NCI-H1105 (cell line): Measurements from ENCODE around the gene SMIM7.
A peak's percentile ranks its signal among the peaks of the same experiment; 100 is the strongest.

Source experiments
- DNase-seq: peaks from one replicate; lab custom pipeline; 2025; lab: John Stamatoyannopoulos, UW

SMIM7 gene

GRCh38 chr19:16621165-16621800 lies 38.7 kb downstream of the SMIM7 start:
- no peak for DNase-seq

GRCh38 chr19:16620584-16620983 lies 39.4 kb downstream of the SMIM7 start:
- DNase-seq = no peak

- DNase-seq = no peak
Observed at GRCh38 chr19:16620018-16620417, 39.9 kb downstream of the SMIM7 start.

GRCh38 chr19:16619457-16619856 lies 40.5 kb downstream of the SMIM7 start:
- DNase-seq = no peak

GRCh38 chr19:16618248-16618647 lies 41.7 kb downstream of the SMIM7 start:
- no peak for DNase-seq

GRCh38 chr19:16615808-16616207 lies 44.1 kb downstream of the SMIM7 start:
- DNase-seq = no peak

GRCh38 chr19:16614941-16615340 lies 45.0 kb downstream of the SMIM7 start:
- DNase-seq = no peak

- no peak for DNase-seq
Observed at GRCh38 chr19:16613841-16614240, 46.1 kb downstream of the SMIM7 start.

GRCh38 chr19:16612636-16613035 lies 47.3 kb downstream of the SMIM7 start:
- no peak for DNase-seq

- no peak for DNase-seq
Observed at GRCh38 chr19:16611121-16611520, 48.8 kb downstream of the SMIM7 start.

- DNase-seq = no peak
Observed at GRCh38 chr19:16609511-16610200, 50.3 kb downstream of the SMIM7 start.

- DNase-seq = no peak
Observed at GRCh38 chr19:16608290-16608739, 51.6 kb downstream of the SMIM7 start.

GRCh38 chr19:16607819-16608218 lies 52.1 kb downstream of the SMIM7 start:
- DNase-seq = no peak

GRCh38 chr19:16605553-16605994 lies 54.4 kb downstream of the SMIM7 start:
- DNase-seq = peak; percentile 56

GRCh38 chr19:16605115-16605514 lies 54.8 kb downstream of the SMIM7 start:
- DNase-seq = no peak

- DNase-seq = no peak
Observed at GRCh38 chr19:16604615-16605014, 55.3 kb downstream of the SMIM7 start.

- no peak for DNase-seq
Observed at GRCh38 chr19:16603090-16603489, 56.9 kb downstream of the SMIM7 start.

- DNase-seq = no peak
Observed at GRCh38 chr19:16601378-16602052, 58.4 kb downstream of the SMIM7 start.

- no peak for DNase-seq
Observed at GRCh38 chr19:16600824-16601223, 59.1 kb downstream of the SMIM7 start.

- DNase-seq = no peak
Observed at GRCh38 chr19:16599655-16600346, 60.1 kb downstream of the SMIM7 start.

- no peak for DNase-seq
Observed at GRCh38 chr19:16598848-16599247, 61.1 kb downstream of the SMIM7 start.

GRCh38 chr19:16596399-16596798 lies 63.5 kb downstream of the SMIM7 start:
- no peak for DNase-seq
